GM15510 (cell line): Measurements from ENCODE around the gene ADPRH.

Experiments used
- POLR2A ChIP-seq: IDR thresholded peaks from 3 replicates; pipeline ENCODE4 v1.6.1; 2011; ENCODE audit warnings: borderline replicate concordance; ENCODE audit not compliant: insufficient read length; ENCODE audit errors: extremely low read depth

Gene ADPRH

GRCh38 chr3:119588112-119588511 is 8.8 kb downstream of the ADPRH start:
- TF ChIP-seq POLR2A, result no peak

GRCh38 chr3:119589102-119589773 is 9.9 kb downstream of the ADPRH start:
- TF ChIP-seq POLR2A, result no peak

- TF ChIP-seq POLR2A, result no peak
These were observed 11.4 kb downstream of the ADPRH start for GRCh38 chr3:119590706-119591105.

GRCh38 chr3:119592861-119593260 is 13.6 kb downstream of the ADPRH start:
- TF ChIP-seq POLR2A, result no peak

- TF ChIP-seq POLR2A, result no peak
These were observed 14.8 kb downstream of the ADPRH start for GRCh38 chr3:119594066-119594465.

GRCh38 chr3:119595639-119596334 is 16.5 kb downstream of the ADPRH start:
- no peak for TF ChIP-seq POLR2A

GRCh38 chr3:119596398-119596797 is 17.1 kb downstream of the ADPRH start:
- TF ChIP-seq POLR2A, result no peak

- peak; percentile 28 for TF ChIP-seq POLR2A
These were observed 18.4 kb downstream of the ADPRH start, which contains the start of gene PLA1A for GRCh38 chr3:119597548-119598288. Gene PLA1A, plus strand, starts transcription at chr3:119597885. Its CDS starts 29 bp downstream, at chr3:119597914.

GRCh38 chr3:119598410-119599098 is 19.3 kb downstream of the ADPRH start:
- TF ChIP-seq POLR2A, result no peak

- peak; percentile 24 for TF ChIP-seq POLR2A
These were observed 20.4 kb downstream of the ADPRH start for GRCh38 chr3:119599558-119600174.

GRCh38 chr3:119600732-119601131 is 21.4 kb downstream of the ADPRH start:
- peak; percentile 45 for TF ChIP-seq POLR2A

GRCh38 chr3:119601154-119601553 is 21.9 kb downstream of the ADPRH start:
- no peak for TF ChIP-seq POLR2A

GRCh38 chr3:119602676-119603075 is 23.4 kb downstream of the ADPRH start:
- no peak for TF ChIP-seq POLR2A

- TF ChIP-seq POLR2A, result no peak
These were observed 25.6 kb downstream of the ADPRH start for GRCh38 chr3:119604878-119605277.
